T-helper 2 cell (primary cell): ENCODE results near the gene CACNA2D3.

ENCODE experiments used
- DNase-seq, 5 experiments: peaks; one replicate each; pipeline versions ENCODE4 v3.0.0 to v3.0.0-alpha.2; 2012 to 2022

The CACNA2D3 gene

GRCh38 chr3:54541369-54541768, 419.0 kb downstream of the CACNA2D3 start:
- DNase-seq, result no peak

DNA sequence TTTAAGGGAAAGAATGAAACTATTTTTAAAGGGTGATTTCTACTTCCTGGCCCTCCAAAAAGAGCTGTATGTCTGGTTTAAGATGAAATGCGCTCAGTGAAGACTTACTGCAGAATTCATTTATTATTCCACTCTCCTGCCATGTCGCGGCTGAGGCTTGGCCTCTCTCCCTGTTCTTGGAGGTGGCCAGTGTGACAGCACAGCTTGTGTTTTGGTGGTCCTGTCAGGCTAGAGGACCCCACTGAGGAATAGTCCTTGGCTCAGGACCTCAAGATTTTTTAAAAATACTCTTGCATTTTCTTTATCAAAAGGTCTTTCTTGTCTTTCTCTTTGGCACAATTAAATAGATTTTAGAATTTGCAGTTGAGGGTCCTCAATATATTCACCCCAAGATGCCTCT, 421.1 kb downstream of the CACNA2D3 start:
- no peak for DNase-seq

GRCh38 chr3:54547051-54547450, 424.7 kb downstream of the CACNA2D3 start:
- DNase-seq, result no peak

GRCh38 chr3:54547846-54548245, 425.5 kb downstream of the CACNA2D3 start:
- no peak for DNase-seq

DNA sequence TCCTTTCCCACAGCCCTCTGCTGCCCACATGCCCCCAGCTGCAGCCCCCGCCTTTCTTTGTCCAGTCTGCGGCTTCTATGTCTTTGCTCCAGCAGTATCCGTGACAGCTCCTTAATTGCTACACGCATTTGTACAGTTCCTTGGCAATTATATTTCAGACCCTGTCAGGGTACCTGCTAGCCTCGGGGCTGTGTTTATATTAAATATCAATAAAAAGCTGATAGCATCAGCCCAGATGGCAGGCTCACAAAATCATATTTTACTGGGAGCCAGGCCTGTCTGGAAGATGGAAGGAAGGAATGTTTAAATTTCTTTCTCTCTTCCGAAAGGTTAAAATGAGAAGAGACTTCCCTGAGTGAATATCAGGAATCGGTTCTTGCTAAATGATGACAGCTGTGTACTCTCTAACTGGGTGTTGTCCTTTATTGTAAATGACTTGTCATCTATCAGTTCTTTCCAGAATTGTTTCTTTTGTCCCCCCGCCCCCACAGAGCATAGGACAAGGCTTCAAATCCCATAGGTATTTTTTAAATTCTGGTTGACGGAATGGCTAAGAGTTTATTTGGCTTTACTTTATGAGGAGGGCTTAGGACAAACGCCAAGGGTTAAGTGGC, 427.4 kb downstream of the CACNA2D3 start:
- no peak for DNase-seq

DNA sequence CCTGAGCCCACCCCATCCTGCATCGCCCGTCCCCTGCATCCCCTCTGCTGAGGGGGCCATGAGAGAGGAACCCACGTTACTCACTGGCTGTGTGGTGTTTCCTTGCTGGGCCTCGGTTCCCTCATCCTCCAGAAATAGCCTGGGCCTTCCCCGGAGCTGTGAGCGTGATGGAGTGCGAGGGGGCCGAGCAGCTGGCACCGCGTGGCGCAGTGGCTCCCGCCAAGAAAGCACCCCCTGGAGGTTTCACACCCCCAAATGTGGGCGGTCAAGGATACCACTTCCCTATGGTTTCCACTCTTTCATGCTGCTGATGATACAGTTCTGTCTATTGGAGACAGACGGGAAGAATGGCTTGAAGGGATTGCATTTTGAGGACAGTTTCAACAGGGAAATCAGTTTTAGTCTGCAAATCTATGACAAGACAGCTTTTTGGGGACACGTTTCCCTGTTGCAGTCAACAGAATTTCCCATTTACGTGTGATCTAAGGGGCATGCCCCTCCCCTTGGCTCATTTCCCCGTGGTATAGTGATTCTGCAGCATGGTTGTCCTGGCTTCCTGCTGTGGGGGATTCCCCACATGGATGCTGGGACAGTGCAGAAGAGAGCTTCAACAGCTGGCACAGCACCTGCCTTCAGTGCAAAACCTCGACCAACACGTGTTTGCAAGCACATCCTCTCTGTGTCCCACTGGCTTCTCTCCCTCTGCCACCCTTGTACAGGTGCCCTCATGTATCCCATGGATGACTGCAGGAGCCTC, 428.0 kb downstream of the CACNA2D3 start:
- no peak for DNase-seq

- DNase-seq, result no peak
These were observed 434.3 kb downstream of the CACNA2D3 start for GRCh38 chr3:54556630-54557029.

DNA sequence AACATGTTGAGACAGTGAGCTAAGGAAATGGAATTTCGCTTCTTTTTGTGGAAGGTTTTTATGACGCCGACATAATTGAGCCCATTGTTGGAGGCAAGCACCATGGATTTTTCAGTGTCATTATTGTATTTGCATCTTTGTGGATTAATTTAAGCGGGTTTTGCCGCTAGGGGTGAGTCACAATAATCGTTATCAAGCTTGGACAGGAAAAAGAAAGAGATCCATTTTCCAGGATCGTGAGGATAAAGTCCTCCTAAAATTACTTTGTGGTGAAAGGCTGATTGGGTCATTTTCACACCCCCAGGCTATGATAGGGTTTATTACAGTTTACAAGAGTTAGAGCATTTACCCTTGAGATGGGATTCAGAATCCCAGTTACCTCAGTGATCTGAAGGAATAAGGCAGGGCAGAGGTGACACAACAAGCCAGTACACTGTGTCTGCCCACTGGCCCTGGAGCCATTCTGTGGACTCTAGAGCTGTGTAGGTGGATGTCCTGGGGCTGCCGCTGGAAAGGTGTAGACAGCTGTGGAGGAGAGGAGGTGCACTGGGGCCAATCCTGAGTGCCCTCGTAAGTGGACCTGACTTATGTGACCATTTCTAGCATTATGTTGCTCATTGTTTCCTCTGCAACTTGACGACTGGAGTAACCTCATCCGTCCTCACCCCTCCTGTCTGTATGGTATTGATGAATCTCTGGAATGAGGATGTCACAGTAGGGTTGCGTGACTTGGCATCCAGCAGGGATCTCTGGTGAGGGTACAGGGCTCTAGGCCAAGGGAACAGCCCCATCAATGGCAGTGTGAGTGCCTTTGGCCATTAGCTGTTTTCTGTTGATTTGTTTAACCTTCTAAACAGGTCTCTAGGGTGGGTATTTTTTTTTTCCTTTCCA, 435.4 kb downstream of the CACNA2D3 start:
- DNase-seq, result no peak

GRCh38 chr3:54563501-54564200, 441.3 kb downstream of the CACNA2D3 start:
- no peak for DNase-seq

DNA sequence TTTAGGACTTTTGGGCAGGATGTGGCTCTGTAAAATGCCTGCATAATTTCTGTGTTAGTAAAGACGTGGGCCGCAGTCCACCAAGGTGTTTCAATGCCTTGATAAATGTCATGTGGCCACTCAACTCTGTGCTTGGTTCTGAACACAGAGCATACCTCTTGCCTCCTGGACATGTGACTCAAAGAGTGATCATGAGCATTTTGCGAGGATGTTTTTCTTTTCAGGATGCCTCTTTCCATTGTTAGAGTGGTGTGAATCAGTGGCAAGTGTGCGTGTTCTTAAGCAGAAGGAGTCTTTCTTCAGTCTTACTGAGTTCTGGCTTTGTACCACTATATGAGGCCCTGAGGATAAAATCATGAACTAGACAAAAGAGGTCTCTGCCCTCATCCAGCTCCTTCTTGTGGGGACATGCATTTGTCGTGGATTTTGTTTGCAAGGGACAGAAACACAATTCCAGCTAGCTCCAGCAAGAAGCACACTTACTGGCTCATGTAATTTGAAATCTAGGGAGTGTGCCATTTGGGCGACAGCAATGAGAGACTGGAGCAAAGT, 442.1 kb downstream of the CACNA2D3 start:
- no peak for DNase-seq

- DNase-seq, result no peak
These were observed 443.6 kb downstream of the CACNA2D3 start for GRCh38 chr3:54565956-54566355.

- no peak for DNase-seq
These were observed 445.6 kb downstream of the CACNA2D3 start for GRCh38 chr3:54567949-54568348.

DNA sequence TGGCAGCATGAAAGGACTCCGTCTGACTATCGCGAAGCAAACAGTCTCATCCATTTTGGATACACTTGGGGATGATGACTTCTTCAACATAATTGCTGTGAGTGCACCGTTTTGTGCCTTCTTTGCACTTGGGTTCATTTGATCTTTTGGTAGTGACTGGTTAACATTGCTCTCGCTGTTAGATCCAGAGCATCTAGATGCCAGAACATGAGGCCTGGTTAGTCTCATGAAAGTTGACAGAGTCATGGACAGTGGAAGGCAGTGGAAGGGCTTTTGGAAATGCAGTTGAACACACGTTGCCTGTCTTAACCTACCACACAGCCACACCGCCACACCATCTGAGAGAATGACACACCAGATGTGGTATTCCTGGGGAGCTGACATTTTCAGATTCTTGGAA, 447.7 kb downstream of the CACNA2D3 start:
- no peak for DNase-seq

DNA sequence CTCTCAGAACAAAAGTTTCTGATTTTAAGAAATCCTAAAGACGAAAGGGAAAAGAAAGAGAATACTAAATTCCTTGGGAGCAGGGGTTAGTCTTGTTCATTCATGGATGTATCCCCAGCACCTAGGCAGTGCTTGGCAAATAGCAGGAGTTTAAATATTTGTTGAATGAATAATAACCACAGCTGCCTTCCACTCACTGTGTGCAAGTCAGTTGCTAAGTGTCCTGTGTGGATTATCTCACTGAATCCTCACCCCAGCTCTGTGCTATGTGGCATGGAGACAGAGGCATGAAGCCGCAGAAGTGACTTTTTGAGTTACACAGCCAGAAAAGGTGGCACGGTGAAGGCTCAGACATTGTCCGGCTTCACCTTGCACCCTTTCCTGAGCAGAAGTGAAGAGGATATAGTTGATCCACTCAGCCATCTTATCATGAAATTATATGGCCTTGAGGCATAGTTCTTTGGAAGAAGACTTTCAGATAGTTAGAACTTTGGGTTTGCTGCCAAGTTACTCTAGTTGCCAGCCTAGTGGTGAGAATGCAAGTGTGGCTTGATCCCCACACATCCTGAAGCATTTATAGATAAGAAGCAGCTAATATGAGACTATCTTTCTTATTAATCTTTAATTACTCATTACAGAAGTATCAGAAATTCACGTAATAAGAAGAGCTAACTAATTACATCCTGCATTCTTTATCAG, 450.0 kb downstream of the CACNA2D3 start:
- no peak for DNase-seq

DNA sequence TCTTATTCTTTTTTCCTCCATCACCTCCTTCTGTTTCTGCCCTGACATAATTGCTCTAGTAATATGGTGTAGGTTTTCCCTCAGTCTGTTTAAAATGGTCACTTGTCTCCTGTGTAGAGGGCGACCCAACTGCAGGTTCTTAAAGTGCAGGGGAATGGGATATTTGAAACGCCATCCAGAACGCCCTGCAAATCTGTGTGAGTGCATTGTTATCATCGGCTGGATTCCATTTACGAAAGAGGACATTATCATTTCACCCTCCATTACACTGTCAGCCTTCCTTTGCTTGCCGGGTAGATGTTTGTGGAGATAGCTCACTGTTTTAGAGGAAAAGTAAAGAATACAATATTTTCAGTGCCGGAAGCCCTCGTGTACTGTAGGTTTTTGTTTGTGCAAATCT, 451.5 kb downstream of the CACNA2D3 start:
- DNase-seq, result no peak

GRCh38 chr3:54574906-54575617, 452.7 kb downstream of the CACNA2D3 start:
- DNase-seq, result no peak

DNA sequence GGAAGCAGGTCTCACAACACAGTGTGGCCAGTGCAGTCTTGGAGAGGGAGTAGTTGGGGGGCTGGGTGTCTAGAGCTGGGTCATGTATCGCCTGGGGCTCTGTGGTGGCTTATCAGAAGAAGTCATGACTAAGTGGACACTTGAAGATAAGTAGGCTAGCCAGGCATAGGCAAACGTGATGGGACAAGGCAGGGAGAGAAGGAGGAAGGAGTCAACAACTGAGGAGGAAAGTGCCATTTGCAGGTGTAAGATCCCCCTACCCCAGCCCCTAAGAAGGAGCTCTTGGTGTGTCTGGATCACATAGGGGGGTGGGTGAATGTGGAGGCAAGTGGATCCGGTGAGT, 453.2 kb downstream of the CACNA2D3 start:
- no peak for DNase-seq

DNA sequence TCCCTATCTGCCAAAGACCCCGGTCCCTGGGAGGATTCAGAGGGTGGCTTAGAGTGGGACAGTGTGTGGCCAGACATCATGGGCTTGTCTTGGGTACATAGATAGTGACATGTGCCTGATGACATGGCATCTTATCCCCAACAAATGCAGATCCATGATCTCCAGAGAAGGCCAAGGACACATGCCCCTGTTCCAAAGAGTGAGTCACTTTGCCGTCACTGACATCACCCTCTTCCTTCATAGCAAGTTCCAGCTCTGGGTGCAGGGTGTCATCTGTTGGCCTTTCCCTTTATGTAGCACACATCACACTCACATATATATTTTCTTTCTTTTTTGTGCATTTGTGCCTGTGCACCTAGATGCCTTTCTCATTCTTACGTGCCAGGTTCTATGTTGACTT, 455.0 kb downstream of the CACNA2D3 start:
- DNase-seq, result no peak

DNA sequence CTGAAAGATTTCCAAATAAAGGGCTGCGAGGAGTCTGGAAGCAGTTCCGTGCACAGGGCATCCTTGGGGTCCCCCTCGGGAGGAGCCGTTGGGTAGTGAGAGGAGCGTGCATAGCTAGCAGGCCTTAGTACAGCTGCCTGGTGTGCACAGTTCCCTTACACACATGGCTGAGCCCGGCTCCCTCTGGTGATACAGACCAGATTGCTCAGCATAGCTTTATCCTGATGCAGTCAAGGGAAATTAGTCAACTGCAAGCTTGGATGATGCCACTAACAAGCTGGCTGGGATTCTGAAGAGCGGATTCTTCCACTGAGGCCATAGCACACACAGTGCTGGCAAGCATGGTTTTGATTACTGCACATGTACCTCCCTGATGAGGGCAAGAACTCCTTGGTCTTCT, 456.1 kb downstream of the CACNA2D3 start:
- no peak for DNase-seq

DNA sequence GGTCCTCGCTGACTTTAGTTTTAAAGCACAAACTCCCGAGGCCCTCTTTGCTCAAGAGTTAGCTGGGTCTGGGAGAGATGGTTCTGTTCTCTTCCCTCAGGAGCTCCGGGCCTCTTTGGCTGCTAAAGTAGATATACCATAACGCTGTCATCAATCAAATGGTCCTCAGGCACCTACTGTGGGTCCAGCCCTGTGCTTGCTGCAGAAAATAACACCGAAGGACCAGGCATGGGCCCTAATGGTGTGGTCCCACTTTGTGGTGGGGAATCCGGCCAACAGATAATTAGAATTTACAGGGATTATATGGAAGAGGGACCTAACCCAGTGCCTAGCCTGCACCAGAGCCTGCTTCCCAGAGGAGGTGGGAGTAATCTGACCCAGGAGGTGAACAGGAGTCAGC, 458.1 kb downstream of the CACNA2D3 start:
- DNase-seq, result no peak

- no peak for DNase-seq
These were observed 460.1 kb downstream of the CACNA2D3 start for GRCh38 chr3:54582424-54582823.
